CD14-positive monocyte (primary cell): ENCODE data around the gene P3H4. TPM values are rescaled to one million over a fixed set of nuclear protein-coding genes. Genes with fewer than 3 reads are reported as not detected.
"Not testable (repeated sequence)": the region's sequence is repeated elsewhere in the genome, so short reads cannot be mapped to it uniquely, and the experiment has no call there.

Source experiments
- DNase-seq, 3 donors: peaks; one replicate each; pipeline ENCODE4 v3.0.0-alpha.2; 2011 to 2022
- H2AFZ ChIP-seq: 2 replicates; pipeline ENCODE4 v1.6.0; 2012; ENCODE audit warnings: mild to moderate bottlenecking, low read depth, low read length, inconsistent platforms; ENCODE audit not compliant: insufficient read depth, poor library complexity, severe bottlenecking
- H3K27ac ChIP-seq, 2 donors: 1 replicate in 1 of 2; 2 replicates in 1 of 2; pipeline ENCODE4 v1.5.1; 2012 to 2013; ENCODE audit warnings: low read length in 2 of 2, control low read depth in 1 of 2, inconsistent platforms in 1 of 2, low read depth in 1 of 2, mild to moderate bottlenecking in 1 of 2
- H3K27me3 ChIP-seq, 2 donors: one replicate each; pipeline versions ENCODE4 v1.6.0 to v1.6.1; 2011 to 2013; ENCODE audit warnings: low read length in 2 of 2; ENCODE audit not compliant: control insufficient read depth in 2 of 2, insufficient read depth in 2 of 2
- H3K36me3 ChIP-seq, 2 donors: replicated peaks in 1 of 2; 1 replicate in 1 of 2; 2 replicates in 1 of 2; pipeline versions ENCODE4 v1.5.1 to v1.6.1; 2012 to 2013; ENCODE audit warnings: low read length in 2 of 2, control low read depth in 1 of 2, inconsistent platforms in 1 of 2, mild to moderate bottlenecking in 1 of 2; ENCODE audit not compliant: insufficient read depth in 2 of 2, control insufficient read depth in 1 of 2
- H3K4me1 ChIP-seq, 2 donors: 1 replicate in 1 of 2; 2 replicates in 1 of 2; pipeline versions ENCODE4 v1.5.1 to v1.6.1; 2012 to 2013; ENCODE audit warnings: low read length in 2 of 2, control low read depth in 1 of 2, inconsistent platforms in 1 of 2, mild to moderate bottlenecking in 1 of 2, moderate library complexity in 1 of 2; ENCODE audit not compliant: insufficient read depth in 2 of 2, control insufficient read depth in 1 of 2
- H3K4me2 ChIP-seq: replicated peaks from 2 replicates; pipeline ENCODE3; 2012; ENCODE audit warnings: low read length, moderate library complexity, mild to moderate bottlenecking; ENCODE audit not compliant: poor library complexity, severe bottlenecking; ENCODE audit errors: extremely low read depth
- H3K4me3 ChIP-seq, 3 experiments: fragments of 200-600 bp in 1 of 3; sonication (generic) in 1 of 3; replicated peaks in 1 of 3; 1 replicate in 2 of 3; 2 replicates in 1 of 3; pipeline ENCODE4 v1.5.1; 2011 to 2013; ENCODE audit warnings: low read length in 3 of 3, mild to moderate bottlenecking in 3 of 3, control low read depth in 2 of 3, low read depth in 2 of 3, inconsistent platforms in 1 of 3, moderate library complexity in 1 of 3
- H3K79me2 ChIP-seq: 2 replicates; pipeline ENCODE4 v1.6.0; 2012; ENCODE audit warnings: mild to moderate bottlenecking, control low read depth, inconsistent platforms, low read length, moderate library complexity; ENCODE audit not compliant: insufficient read depth
- H3K9ac ChIP-seq: 2 replicates; pipeline ENCODE4 v1.6.0; 2017; ENCODE audit warnings: low read length, mild to moderate bottlenecking; ENCODE audit not compliant: insufficient read depth, poor library complexity, severe bottlenecking
- H3K9me3 ChIP-seq, 2 donors: replicated peaks in 1 of 2; 1 replicate in 1 of 2; 2 replicates in 1 of 2; pipeline versions ENCODE4 v1.5.1 to v1.6.1; 2012 to 2013; ENCODE audit warnings: low read length in 2 of 2, control low read depth in 1 of 2; ENCODE audit not compliant: control insufficient read depth in 1 of 2, insufficient read depth in 1 of 2
- H4K20me1 ChIP-seq: 2 replicates; pipeline ENCODE4 v1.6.0; 2012; ENCODE audit warnings: mild to moderate bottlenecking, low read length, control low read depth, moderate library complexity; ENCODE audit not compliant: insufficient read depth
- H3K27ac Mint-ChIP-seq, 7 donors: one replicate each; pipeline ENCODE4 v1.8.0; 2020; ENCODE audit warnings: mild to moderate bottlenecking in 7 of 7, mixed read lengths in 7 of 7, moderate library complexity in 6 of 7, inconsistent platforms in 2 of 7
- H3K27me3 Mint-ChIP-seq, 3 donors: one replicate each; pipeline ENCODE4 v1.8.0; 2021 to 2022; ENCODE audit warnings: low read depth in 3 of 3, mild to moderate bottlenecking in 3 of 3, mixed read lengths in 3 of 3, moderate library complexity in 3 of 3, inconsistent platforms in 1 of 3
- H3K36me3 Mint-ChIP-seq, 2 donors: one replicate each; pipeline ENCODE4 v1.8.0; 2020; ENCODE audit warnings: mixed read lengths in 2 of 2, inconsistent platforms in 1 of 2, mild to moderate bottlenecking in 1 of 2
- H3K4me1 Mint-ChIP-seq: one replicate; pipeline ENCODE4 v1.8.0; 2020; ENCODE audit warnings: mild to moderate bottlenecking, mixed read lengths
- H3K4me3 Mint-ChIP-seq, 2 donors: one replicate each; pipeline ENCODE4 v1.8.0; 2020; ENCODE audit warnings: mild to moderate bottlenecking in 2 of 2, mixed read lengths in 2 of 2, moderate library complexity in 1 of 2
- H3K9me3 Mint-ChIP-seq, 7 donors: one replicate each; pipeline ENCODE4 v1.8.0; 2020 to 2022; ENCODE audit warnings: mixed read lengths in 7 of 7, mild to moderate bottlenecking in 6 of 7, moderate library complexity in 6 of 7, inconsistent platforms in 2 of 7
- WGBS: methylation state at CpG from one replicate; pipeline ENCODE4 v1.1.5; 2013; ENCODE audit warnings: missing lambda C conversion rate; ENCODE audit not compliant: insufficient coverage; 5-methylcytosine and 5-hydroxymethylcytosine counted together
- intact Hi-C, 2 donors: fragments of 100-400 bp; cut with micrococcal nuclease; formaldehyde crosslinking; loops; one replicate each; pipeline versions ENCODE4 v1.15.0 to v1.15.1; 2023
- polyA plus RNA-seq, 3 donors: library from polyadenylated mRNA; depleted of rRNA in 1 of 3; unstranded in 2 of 3; stranded (reverse) in 1 of 3; fragments of 300-500 nt in 2 of 3; fragments of >200 nt in 1 of 3; fragmentation: Illumina TruSeq in 2 of 3; gene quantifications; 1 replicate in 2 of 3; 2 replicates in 1 of 3; pipeline ENCODE4 v1.2.3, GENCODE V29; 2012 to 2021
- TF ChIP-seq, protein P1 (sequence below): fragments of 200-600 bp; IDR thresholded peaks from one replicate; pipeline ENCODE4 v1.8.0; 2022; ENCODE audit warnings: antibody characterized with exemption, mild to moderate bottlenecking

The P3H4 gene
- polyA plus RNA-seq, 3 donors: 0.13 to 0.46 (median 0.16) TPM

DNA sequence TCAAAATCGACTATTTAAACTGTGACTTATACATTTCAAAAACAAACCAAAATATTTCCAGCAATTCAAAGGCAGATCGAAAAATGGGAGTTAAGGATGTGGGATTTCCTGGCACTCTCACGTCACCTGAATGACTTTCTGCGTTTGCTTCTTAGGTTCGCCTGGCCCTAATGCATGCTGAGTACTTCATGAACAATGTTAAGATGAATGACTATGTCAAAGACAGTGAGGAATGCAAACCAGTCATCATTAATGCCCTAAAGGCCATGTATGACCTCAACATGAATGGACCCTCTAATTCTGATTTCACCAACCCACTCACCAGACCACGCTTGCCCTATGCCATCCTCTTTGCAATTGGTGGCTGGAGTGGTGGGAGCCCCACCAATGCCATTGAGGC lies 33.2 kb upstream of the P3H4 start:
- H3K9ac ChIP-seq: no peak overlapping the region
- Mint-ChIP-seq H3K4me1 (peaks cover 9% of the 10 kb centered on the region), H3K9me3 (peaks cover 0 to 2% (median 0%) of the 10 kb centered on the region in 7 donors), H3K36me3 (peaks cover 6% of the 10 kb centered on the region in 2 donors), H3K27ac (no peak overlapping the region), H3K27me3 (peaks cover 0 to 3% (median 0%) of the 10 kb centered on the region in 3 donors), H3K4me3 (no peak overlapping the region)
- H3K4me2 ChIP-seq: no peak overlapping the region
- no peaks in the 10 kb centered on the region for H3K9me3 ChIP-seq
- WGBS: 92% methylated on average over 4 of the region's 6 CpGs
- TF ChIP-seq, protein P1, sequence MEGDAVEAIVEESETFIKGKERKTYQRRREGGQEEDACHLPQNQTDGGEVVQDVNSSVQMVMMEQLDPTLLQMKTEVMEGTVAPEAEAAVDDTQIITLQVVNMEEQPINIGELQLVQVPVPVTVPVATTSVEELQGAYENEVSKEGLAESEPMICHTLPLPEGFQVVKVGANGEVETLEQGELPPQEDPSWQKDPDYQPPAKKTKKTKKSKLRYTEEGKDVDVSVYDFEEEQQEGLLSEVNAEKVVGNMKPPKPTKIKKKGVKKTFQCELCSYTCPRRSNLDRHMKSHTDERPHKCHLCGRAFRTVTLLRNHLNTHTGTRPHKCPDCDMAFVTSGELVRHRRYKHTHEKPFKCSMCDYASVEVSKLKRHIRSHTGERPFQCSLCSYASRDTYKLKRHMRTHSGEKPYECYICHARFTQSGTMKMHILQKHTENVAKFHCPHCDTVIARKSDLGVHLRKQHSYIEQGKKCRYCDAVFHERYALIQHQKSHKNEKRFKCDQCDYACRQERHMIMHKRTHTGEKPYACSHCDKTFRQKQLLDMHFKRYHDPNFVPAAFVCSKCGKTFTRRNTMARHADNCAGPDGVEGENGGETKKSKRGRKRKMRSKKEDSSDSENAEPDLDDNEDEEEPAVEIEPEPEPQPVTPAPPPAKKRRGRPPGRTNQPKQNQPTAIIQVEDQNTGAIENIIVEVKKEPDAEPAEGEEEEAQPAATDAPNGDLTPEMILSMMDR: no peak
- no peaks in the 10 kb centered on the region for H3K27me3 ChIP-seq
- DNase-seq: no peak
- H3K4me3 ChIP-seq: no peak overlapping the region
- no peak overlapping the region for H3K27ac ChIP-seq
- H3K4me1 ChIP-seq: no peaks in the 10 kb centered on the region
- H4K20me1 ChIP-seq: peaks cover 8% of the 10 kb centered on the region
- H3K36me3 ChIP-seq: peaks cover 0 to 19% of the 10 kb centered on the region in 2 donors
- H2AFZ ChIP-seq: no peak overlapping the region
- peaks cover 18% of the 10 kb centered on the region for H3K79me2 ChIP-seq
- intact Hi-C loops: no loop called here

DNA sequence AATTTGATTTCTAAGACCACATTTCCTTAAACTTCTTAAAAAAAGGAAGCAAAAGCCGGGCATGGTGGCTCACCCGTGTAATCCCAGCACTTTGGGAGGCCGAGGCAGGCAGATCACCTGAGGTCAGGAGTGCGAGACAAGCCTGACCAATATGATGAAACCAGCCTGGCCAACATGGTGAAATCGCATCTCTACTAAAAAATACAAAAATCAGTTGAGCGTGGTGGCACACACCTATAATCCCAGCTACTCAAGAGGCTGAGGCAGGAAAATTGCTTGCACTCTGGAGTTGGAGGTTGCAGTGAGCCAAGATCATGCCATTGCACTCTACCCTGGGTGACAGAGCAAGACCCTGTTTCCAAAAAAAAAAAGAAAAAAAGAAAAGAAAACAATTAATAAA lies 29.0 kb upstream of the P3H4 start:
- not testable (repeated sequence) for H4K20me1 ChIP-seq, H3K36me3 Mint-ChIP-seq

GRCh38 chr17:41839448-41839847 lies 27.7 kb upstream of the P3H4 start:
- H3K36me3 ChIP-seq, intact Hi-C loops, H3K9me3 ChIP-seq, H3K4me3 ChIP-seq, H3K9ac ChIP-seq, DNase-seq, H4K20me1 ChIP-seq, H3K36me3 Mint-ChIP-seq, H3K79me2 ChIP-seq, H2AFZ ChIP-seq, H3K9me3 Mint-ChIP-seq, H3K27ac Mint-ChIP-seq, H3K4me2 ChIP-seq, H3K4me3 Mint-ChIP-seq, H3K27me3 ChIP-seq, H3K27ac ChIP-seq: not testable (repeated sequence)
- H3K4me1 Mint-ChIP-seq: peaks cover 12% of the 10 kb centered on the region
- H3K4me1 ChIP-seq: peaks cover 11 to 16% of the 10 kb centered on the region in 2 donors
- H3K27me3 Mint-ChIP-seq: peaks cover 22 to 34% (median 25%) of the 10 kb centered on the region in 3 donors
- WGBS: no CpG with 5 or more reads among the region's 2 CpGs

More for the DNA sequence above, 29.0 kb upstream of the P3H4 start:
- H3K4me3 Mint-ChIP-seq, intact Hi-C loops, H3K4me1 ChIP-seq, H2AFZ ChIP-seq, H3K27me3 ChIP-seq, H3K4me1 Mint-ChIP-seq, H3K36me3 ChIP-seq, H3K9ac ChIP-seq, H3K4me3 ChIP-seq, H3K4me2 ChIP-seq, H3K27ac Mint-ChIP-seq, H3K9me3 Mint-ChIP-seq, H3K9me3 ChIP-seq, H3K79me2 ChIP-seq, H3K27ac ChIP-seq, DNase-seq: not testable (repeated sequence)
- WGBS: 35% methylated on average over 4 of the region's 6 CpGs
- peaks cover 18 to 25% (median 21%) of the 10 kb centered on the region in 3 donors for H3K27me3 Mint-ChIP-seq
